Neural progenitor cell (in vitro differentiated cells): Measurements from ENCODE around the gene OR52W1.

Experiments
- CTCF ChIP-seq: fragments of 200-600 bp; sonication (generic); IDR thresholded peaks from 2 replicates; pipeline ENCODE4 v1.5.1; 2017; ENCODE audit warnings: antibody characterized with exemption, mild to moderate bottlenecking
- EZH2 ChIP-seq: fragments of 200-600 bp; sonication (generic); IDR thresholded peaks from 2 replicates; pipeline ENCODE4 v1.6.1; 2017; ENCODE audit warnings: antibody characterized with exemption, mild to moderate bottlenecking, moderate library complexity
- EZH2phosphoT487 ChIP-seq: fragments of 200-600 bp; sonication (generic); IDR thresholded peaks from 2 replicates; pipeline ENCODE4 v1.6.1; 2017; ENCODE audit warnings: antibody characterized with exemption

- no peak for TF ChIP-seq CTCF
- TF ChIP-seq EZH2phosphoT487 = no peak
- no peak for TF ChIP-seq EZH2
These were observed 10.8 kb downstream of the OR52W1 start for GRCh38 chr11:6209801-6210200.
